Measurements from ENCODE around the gene PTCSC3. TPM values are rescaled to one million over a fixed set of nuclear protein-coding genes. Genes with fewer than 3 reads are reported as not detected.
A peak's percentile ranks its signal among the peaks of the same experiment; 100 is the strongest.

PTCSC3 gene
- total and polyA plus RNA-seq, 2 of the 13 experiments (the other 11 are each of a cell fraction or from before 2014, with no cell fraction given): not detected

GRCh38 chr14:36208690-36209278, 32.3 kb upstream of the PTCSC3 start (continued):
- no peak for TF ChIP-seq CENPX (CRISPR knock-in tag; IDR thresholded peaks at IDR 0.05)
- no peak for TF ChIP-seq ARNTL (CRISPR knock-in tag; IDR thresholded peaks at IDR 0.05)
- no peak for TF ChIP-seq GPN1 (CRISPR knock-in tag; IDR thresholded peaks at IDR 0.05; ENCODE audit: borderline replicate concordance)
- TF ChIP-seq POLR2A (IDR thresholded peaks at IDR 0.05; ENCODE audit: insufficient read depth in 1 of 2, low read depth in 2 of 2, low read length in 2 of 2): no peak
- no peak for TF ChIP-seq ZNF660 (CRISPR knock-in tag; IDR thresholded peaks at IDR 0.05; ENCODE audit: borderline replicate concordance, low read depth)
- no peak for TF ChIP-seq GMEB1 (CRISPR knock-in tag; IDR thresholded peaks at IDR 0.05; ENCODE audit: borderline replicate concordance)
- TF ChIP-seq ZNF816 (CRISPR knock-in tag; IDR thresholded peaks at IDR 0.05; ENCODE audit: borderline replicate concordance): no peak
- TF ChIP-seq ZSCAN21 (CRISPR knock-in tag; IDR thresholded peaks at IDR 0.05; ENCODE audit: borderline replicate concordance): no peak
- TF ChIP-seq TEAD2 (CRISPR knock-in tag; IDR thresholded peaks at IDR 0.05): no peak
- TF ChIP-seq HIVEP1 (CRISPR knock-in tag; IDR thresholded peaks at IDR 0.05): no peak
- no peak for TF ChIP-seq ZIK1 (CRISPR knock-in tag; IDR thresholded peaks at IDR 0.05; ENCODE audit: borderline replicate concordance, low read depth)
- no peak for TF ChIP-seq ZNF280D (CRISPR knock-in tag; IDR thresholded peaks at IDR 0.05)
- TF ChIP-seq, protein P1, sequence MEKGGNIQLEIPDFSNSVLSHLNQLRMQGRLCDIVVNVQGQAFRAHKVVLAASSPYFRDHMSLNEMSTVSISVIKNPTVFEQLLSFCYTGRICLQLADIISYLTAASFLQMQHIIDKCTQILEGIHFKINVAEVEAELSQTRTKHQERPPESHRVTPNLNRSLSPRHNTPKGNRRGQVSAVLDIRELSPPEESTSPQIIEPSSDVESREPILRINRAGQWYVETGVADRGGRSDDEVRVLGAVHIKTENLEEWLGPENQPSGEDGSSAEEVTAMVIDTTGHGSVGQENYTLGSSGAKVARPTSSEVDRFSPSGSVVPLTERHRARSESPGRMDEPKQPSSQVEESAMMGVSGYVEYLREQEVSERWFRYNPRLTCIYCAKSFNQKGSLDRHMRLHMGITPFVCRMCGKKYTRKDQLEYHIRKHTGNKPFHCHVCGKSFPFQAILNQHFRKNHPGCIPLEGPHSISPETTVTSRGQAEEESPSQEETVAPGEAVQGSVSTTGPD (CRISPR knock-in tag; IDR thresholded peaks at IDR 0.05): no peak
- no peak for TF ChIP-seq ZNF891 (CRISPR knock-in tag; IDR thresholded peaks at IDR 0.05)
- no peak for TF ChIP-seq ZBTB1 (CRISPR knock-in tag; IDR thresholded peaks at IDR 0.05; ENCODE audit: borderline replicate concordance)
- TF ChIP-seq MTF2 (CRISPR knock-in tag; IDR thresholded peaks at IDR 0.05; ENCODE audit: borderline replicate concordance): no peak
- TF ChIP-seq ZNF234 (CRISPR knock-in tag; conservative IDR thresholded peaks at IDR 0.05): no peak
- TF ChIP-seq ZNF143 (CRISPR knock-in tag; IDR thresholded peaks at IDR 0.05): no peak
- peak; percentile 95 for TF ChIP-seq NR2F6 (IDR thresholded peaks at IDR 0.05)
- peak; percentile 59 for TF ChIP-seq NR2F6 (CRISPR knock-in tag; IDR thresholded peaks at IDR 0.05)
- no peak for TF ChIP-seq ZKSCAN5 (CRISPR knock-in tag; IDR thresholded peaks at IDR 0.05)
- peak; percentile 31; the same call in 1 of the 2 replicates for TF ChIP-seq MYPOP (CRISPR knock-in tag; IDR thresholded peaks at IDR 0.05)
- no peak for TF ChIP-seq GMEB2 (CRISPR knock-in tag; IDR thresholded peaks at IDR 0.05; ENCODE audit: low read depth)

Data from HepG2 (cell line).